AG04449 (cell line): ENCODE measurements around the gene PODXL2.

Experiments used
- CTCF ChIA-PET: fragments of 350-600 bp; formaldehyde crosslinking; extraction: SDS; loops from one replicate; lab custom pipeline; 2021; ENCODE audit warnings: antibody characterized with exemption; lab: Yijun Ruan, JAX
- POLR2A ChIA-PET: fragments of 400-600, 350-600 bp; formaldehyde crosslinking; extraction: SDS; loops from one replicate; lab custom pipeline; 2020; ENCODE audit warnings: antibody characterized with exemption, inconsistent platforms; lab: Yijun Ruan, JAX
- DNase-seq: peaks from one replicate; pipeline ENCODE4 v3.0.0-alpha.2; 2010; ENCODE audit warnings: low read depth, low spot score
- H3K4me3 ChIP-seq: 2 replicates; pipeline ENCODE4 v1.5.1; 2011; ENCODE audit warnings: low read depth, mild to moderate bottlenecking, control low read depth, low read length
- CTCF ChIP-seq: IDR thresholded peaks from one replicate; pipeline ENCODE4 v1.5.1; 2011; ENCODE audit warnings: mild to moderate bottlenecking, moderate library complexity, low read length, control low read depth, inconsistent platforms; ENCODE audit not compliant: insufficient read depth; ENCODE audit errors: missing control alignments

The PODXL2 gene

GRCh38 chr3:127615631-127616305 lies 13.2 kb upstream of the PODXL2 start:
- TF ChIP-seq CTCF = no peak

GRCh38 chr3:127616836-127617605 lies 12.0 kb upstream of the PODXL2 start:
- POLR2A ChIA-PET = no interaction called here
- TF ChIP-seq CTCF = no peak
- no peak for DNase-seq
- no peak overlapping the region for H3K4me3 ChIP-seq
- CTCF ChIA-PET = interaction anchor here (1.0 kb wide), 1 partner anchor 42 kb away, joined by 3 read pairs; no protein-coding TSS in a partner anchor

More at GRCh38 chr3:127615631-127616305, 13.2 kb upstream of the PODXL2 start:
- ChIA-PET CTCF (interaction anchor here (1.6 kb wide), 1 partner anchor 16 kb away, joined by 3 read pairs; no protein-coding TSS in a partner anchor), POLR2A (no interaction called here)
- H3K4me3 ChIP-seq = no peak overlapping the region
- no peak for DNase-seq

- ChIA-PET CTCF (no interaction called here), POLR2A (no interaction called here)
- DNase-seq = no peak
- no peak overlapping the region for H3K4me3 ChIP-seq
- no peak for TF ChIP-seq CTCF
These were observed 10.1 kb upstream of the PODXL2 start for GRCh38 chr3:127618891-127619290.

- no peak for TF ChIP-seq CTCF
- CTCF ChIA-PET = no interaction called here
- H3K4me3 ChIP-seq = no peak overlapping the region
- DNase-seq = no peak
- POLR2A ChIA-PET = no interaction called here
These were observed 8.2 kb upstream of the PODXL2 start for GRCh38 chr3:127620637-127621375.

GRCh38 chr3:127622031-127622430 lies 7.0 kb upstream of the PODXL2 start:
- H3K4me3 ChIP-seq = no peak overlapping the region
- no peak for DNase-seq
- ChIA-PET POLR2A (no interaction called here), CTCF (no interaction called here)
- no peak for TF ChIP-seq CTCF
